Measurements from ENCODE around the gene PCED1B. TPM values are rescaled to one million over a fixed set of nuclear protein-coding genes. Genes with fewer than 3 reads are reported as not detected.
A peak's percentile ranks its signal among the peaks of the same experiment; 100 is the strongest.

PCED1B gene
- total and polyA plus RNA-seq, 2 donors (not counting 1 experiment from before 2014, with no cell fraction given): 26.2 to 45.8 TPM

- no peaks in the 10 kb centered on the region for H3K27me3 ChIP-seq (replicated peaks in 1 of 4; ENCODE audit: control extremely low read depth in 1 of 4, control insufficient read depth in 3 of 4, insufficient read depth in 4 of 4, low read length in 3 of 4)
- peaks cover 0 to 19% (median 0%) of the 10 kb centered on the region in 3 donors for H3K9me3 ChIP-seq (ENCODE audit: control extremely low read depth in 1 of 3, control insufficient read depth in 2 of 3, insufficient read depth in 1 of 3, low read length in 2 of 3)
- H3K9ac ChIP-seq (ENCODE audit: low read length): no peak overlapping the region
- CTCF ChIA-PET: interaction anchor here (1.1 kb wide), 1 partner anchor 68 kb away, joined by 3 read pairs; no protein-coding TSS in a partner anchor
- no peak overlapping the region for H3K4me2 ChIP-seq (replicated peaks; ENCODE audit: low read depth, low read length, poor library complexity, severe bottlenecking)
- no peaks in the 10 kb centered on the region for H3K9me3 Mint-ChIP-seq (ENCODE audit: insufficient read depth)
- no peak overlapping the region for H3K4me3 ChIP-seq (ENCODE audit: control extremely low read depth in 1 of 5, extremely low read depth in 1 of 5, insufficient read depth in 1 of 5, low read depth in 2 of 5, low read length in 4 of 5)
- intact Hi-C loops (cut with micrococcal nuclease): no loop called here
- no peak overlapping the region for H3K4me3 Mint-ChIP-seq
- peaks cover 0 to 3% of the 10 kb centered on the region in 2 donors for H3K4me1 ChIP-seq (ENCODE audit: control insufficient read depth in 2 of 2, insufficient read depth in 2 of 2, low read length in 2 of 2)
- peaks cover 2 to 28% of the 10 kb centered on the region in 2 experiments for H3K36me3 ChIP-seq (replicated peaks in 1 of 2; ENCODE audit: control extremely low read depth in 1 of 2, control insufficient read depth in 1 of 2, extremely low read depth in 1 of 2, insufficient read depth in 2 of 2, low read length in 1 of 2)
- no peaks in the 10 kb centered on the region for H3K27me3 Mint-ChIP-seq
- peak overlapping the region; percentile 54 for H3K27ac Mint-ChIP-seq
- H2AFZ ChIP-seq (ENCODE audit: insufficient read depth, low read depth, low read length, poor library complexity, severe bottlenecking): no peak overlapping the region
- peaks cover 24% of the 10 kb centered on the region for H3K79me2 ChIP-seq (ENCODE audit: control insufficient read depth, insufficient read depth, low read length)
- POLR2A ChIA-PET: no interaction called here
- TF ChIP-seq, protein P1, sequence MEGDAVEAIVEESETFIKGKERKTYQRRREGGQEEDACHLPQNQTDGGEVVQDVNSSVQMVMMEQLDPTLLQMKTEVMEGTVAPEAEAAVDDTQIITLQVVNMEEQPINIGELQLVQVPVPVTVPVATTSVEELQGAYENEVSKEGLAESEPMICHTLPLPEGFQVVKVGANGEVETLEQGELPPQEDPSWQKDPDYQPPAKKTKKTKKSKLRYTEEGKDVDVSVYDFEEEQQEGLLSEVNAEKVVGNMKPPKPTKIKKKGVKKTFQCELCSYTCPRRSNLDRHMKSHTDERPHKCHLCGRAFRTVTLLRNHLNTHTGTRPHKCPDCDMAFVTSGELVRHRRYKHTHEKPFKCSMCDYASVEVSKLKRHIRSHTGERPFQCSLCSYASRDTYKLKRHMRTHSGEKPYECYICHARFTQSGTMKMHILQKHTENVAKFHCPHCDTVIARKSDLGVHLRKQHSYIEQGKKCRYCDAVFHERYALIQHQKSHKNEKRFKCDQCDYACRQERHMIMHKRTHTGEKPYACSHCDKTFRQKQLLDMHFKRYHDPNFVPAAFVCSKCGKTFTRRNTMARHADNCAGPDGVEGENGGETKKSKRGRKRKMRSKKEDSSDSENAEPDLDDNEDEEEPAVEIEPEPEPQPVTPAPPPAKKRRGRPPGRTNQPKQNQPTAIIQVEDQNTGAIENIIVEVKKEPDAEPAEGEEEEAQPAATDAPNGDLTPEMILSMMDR (IDR thresholded peaks at IDR 0.05): no peak
- TF ChIP-seq EZH2 (IDR thresholded peaks at IDR 0.05; ENCODE audit: borderline replicate concordance, insufficient read depth, low read depth, low read length, poor library complexity, severe bottlenecking): no peak
- ATAC-seq (ENCODE audit: low read depth) (no peak), DNase-seq (no peak)
- H3K27ac ChIP-seq (ENCODE audit: low read length in 2 of 2): peak overlapping the region in 1 of 2 donors; percentile 3
- H4K20me1 ChIP-seq (ENCODE audit: control insufficient read depth, insufficient read depth, low read length, poor library complexity, severe bottlenecking): peaks cover 11% of the 10 kb centered on the region
- peaks cover 33% of the 10 kb centered on the region for H3K4me1 Mint-ChIP-seq
Measured at GRCh38 chr12:47238669-47239114, 159.3 kb downstream of the PCED1B start.

GRCh38 chr12:47242426-47242825, 163.0 kb downstream of the PCED1B start:
- H3K79me2 ChIP-seq (ENCODE audit: control insufficient read depth, insufficient read depth, low read length): peaks cover 5% of the 10 kb centered on the region
- H3K9ac ChIP-seq (ENCODE audit: low read length): no peak overlapping the region
- no peak overlapping the region for H2AFZ ChIP-seq (ENCODE audit: insufficient read depth, low read depth, low read length, poor library complexity, severe bottlenecking)
- H3K4me3 ChIP-seq (ENCODE audit: control extremely low read depth in 1 of 5, extremely low read depth in 1 of 5, insufficient read depth in 1 of 5, low read depth in 2 of 5, low read length in 4 of 5): no peak overlapping the region
- no peak overlapping the region for H3K27ac ChIP-seq (ENCODE audit: low read length in 2 of 2)
- Mint-ChIP-seq H3K27me3 (no peaks in the 10 kb centered on the region), H3K4me1 (peaks cover 21% of the 10 kb centered on the region), H3K4me3 (no peak overlapping the region), H3K9me3 (ENCODE audit: insufficient read depth) (no peaks in the 10 kb centered on the region), H3K27ac (no peak overlapping the region)
- POLR2A ChIA-PET: interaction anchor here (0.6 kb wide), 1 partner anchor 161 kb away, joined by 3 read pairs; no protein-coding TSS in a partner anchor
- CTCF ChIA-PET: interaction anchor here (0.5 to 1.5 kb wide), 3 partner anchors 23 to 279 kb away, joined by 3 to 4 read pairs (median 4); no protein-coding TSS in a partner anchor
- peaks cover 2 to 4% of the 10 kb centered on the region in 2 experiments for H3K36me3 ChIP-seq (replicated peaks in 1 of 2; ENCODE audit: control extremely low read depth in 1 of 2, control insufficient read depth in 1 of 2, extremely low read depth in 1 of 2, insufficient read depth in 2 of 2, low read length in 1 of 2)
- intact Hi-C loops (cut with micrococcal nuclease): no loop called here
- H3K4me2 ChIP-seq (replicated peaks; ENCODE audit: low read depth, low read length, poor library complexity, severe bottlenecking): no peak overlapping the region
- DNase-seq (no peak), ATAC-seq (ENCODE audit: low read depth) (no peak)
- WGBS (ENCODE audit: insufficient coverage): 100% methylated on average over 2 of the region's 2 CpGs
- H3K9me3 ChIP-seq (ENCODE audit: control extremely low read depth in 1 of 3, control insufficient read depth in 2 of 3, insufficient read depth in 1 of 3, low read length in 2 of 3): no peaks in the 10 kb centered on the region
- TF ChIP-seq, protein P1 (IDR thresholded peaks at IDR 0.05): no peak
- no peak for TF ChIP-seq EZH2 (IDR thresholded peaks at IDR 0.05; ENCODE audit: borderline replicate concordance, insufficient read depth, low read depth, low read length, poor library complexity, severe bottlenecking)
- H3K27me3 ChIP-seq (replicated peaks in 1 of 4; ENCODE audit: control extremely low read depth in 1 of 4, control insufficient read depth in 3 of 4, insufficient read depth in 4 of 4, low read length in 3 of 4): no peaks in the 10 kb centered on the region
- peaks cover 0 to 3% of the 10 kb centered on the region in 2 donors for H3K4me1 ChIP-seq (ENCODE audit: control insufficient read depth in 2 of 2, insufficient read depth in 2 of 2, low read length in 2 of 2)
- no peaks in the 10 kb centered on the region for H4K20me1 ChIP-seq (ENCODE audit: control insufficient read depth, insufficient read depth, low read length, poor library complexity, severe bottlenecking)
